NCI-H2227 (cell line): ENCODE results near the gene CARD10.

Source experiments
- DNase-seq: peaks from one replicate; lab custom pipeline; 2025; ENCODE audit not compliant: unreplicated experiment; lab: John Stamatoyannopoulos, UW

CARD10 gene

GRCh38 chr22:37443086-37443485 lies 76.1 kb downstream of the CARD10 start:
- DNase-seq = no peak

- DNase-seq = no peak
Measured at GRCh38 chr22:37442537-37442936, 76.7 kb downstream of the CARD10 start.

GRCh38 chr22:37442135-37442534 lies 77.1 kb downstream of the CARD10 start:
- no peak for DNase-seq

- no peak for DNase-seq
Measured at GRCh38 chr22:37440875-37441274, 78.3 kb downstream of the CARD10 start.
